PFSK-1 (cell line): ENCODE results near the gene HSFX1.

Source experiments
- SIN3A ChIP-seq: IDR thresholded peaks from 2 replicates; pipeline ENCODE4 v1.6.1; 2012; ENCODE audit warnings: mild to moderate bottlenecking, low read length, moderate library complexity, borderline replicate concordance; ENCODE audit not compliant: insufficient read depth
- TAF1 ChIP-seq: IDR thresholded peaks from 2 replicates; pipeline ENCODE4 v1.6.1; 2012; ENCODE audit warnings: low read length, control low read depth, borderline replicate concordance; ENCODE audit not compliant: insufficient read depth

- TF ChIP-seq TAF1 (no peak), SIN3A (no peak)
These were observed 44.8 kb downstream of the HSFX1 start for GRCh38 chrX:149818652-149819051.
